Measurements from ENCODE around the gene DCAF11. TPM values are rescaled to one million over a fixed set of nuclear protein-coding genes. Genes with fewer than 3 reads are reported as not detected.

The DCAF11 gene
- total and polyA plus RNA-seq, 2 of the 13 experiments (the other 11 are each of a cell fraction or from before 2014, with no cell fraction given), result 150 to 257 TPM

- no peak for TF ChIP-seq ZBTB40 (IDR thresholded peaks at IDR 0.05)
- peak; percentile 64; the same call in 1 of the 2 replicates for TF ChIP-seq ZBTB40 (CRISPR knock-in tag; IDR thresholded peaks at IDR 0.05)
- no peak for TF ChIP-seq ZBTB38 (CRISPR knock-in tag; IDR thresholded peaks at IDR 0.05)
- TF ChIP-seq FOSL2 (CRISPR knock-in tag; IDR thresholded peaks at IDR 0.05), result no peak
- 0 out of 2 replicates have a peak, but pooled peaks have one; percentile 49 for TF ChIP-seq MXD1 (CRISPR knock-in tag; IDR thresholded peaks at IDR 0.05)
- no peak for TF ChIP-seq SP140L (CRISPR knock-in tag; IDR thresholded peaks at IDR 0.05; ENCODE audit: borderline replicate concordance)
- peak; percentile 45; the same call in 1 of the 2 replicates for TF ChIP-seq TFAP4 (IDR thresholded peaks at IDR 0.05; ENCODE audit: borderline replicate concordance, low read depth)
- TF ChIP-seq NFKB2 (CRISPR knock-in tag; IDR thresholded peaks at IDR 0.05; ENCODE audit: borderline replicate concordance), result peak; percentile 54; the same call in 1 of the 2 replicates
- peak; percentile 56; the same call in 1 of the 2 replicates for TF ChIP-seq ZNF766 (CRISPR knock-in tag; IDR thresholded peaks at IDR 0.05; ENCODE audit: borderline replicate concordance)
- no peak for TF ChIP-seq SRSF4 (IDR thresholded peaks at IDR 0.05; ENCODE audit: low read depth, low read length, poor library complexity, severe bottlenecking)
- TF ChIP-seq PLRG1 (conservative IDR thresholded peaks at IDR 0.05), result no peak
- no peak for TF ChIP-seq ZBTB33 (CRISPR knock-in tag; IDR thresholded peaks at IDR 0.05)
- 0 out of 2 replicates have a peak, but pooled peaks have one; percentile 4 for TF ChIP-seq IKZF5 (CRISPR knock-in tag; IDR thresholded peaks at IDR 0.05)
Measured at GRCh38 chr14:24074625-24075484, 39.7 kb upstream of the DCAF11 start (continued).
